ENCODE measurements around the gene TPO.

DNA sequence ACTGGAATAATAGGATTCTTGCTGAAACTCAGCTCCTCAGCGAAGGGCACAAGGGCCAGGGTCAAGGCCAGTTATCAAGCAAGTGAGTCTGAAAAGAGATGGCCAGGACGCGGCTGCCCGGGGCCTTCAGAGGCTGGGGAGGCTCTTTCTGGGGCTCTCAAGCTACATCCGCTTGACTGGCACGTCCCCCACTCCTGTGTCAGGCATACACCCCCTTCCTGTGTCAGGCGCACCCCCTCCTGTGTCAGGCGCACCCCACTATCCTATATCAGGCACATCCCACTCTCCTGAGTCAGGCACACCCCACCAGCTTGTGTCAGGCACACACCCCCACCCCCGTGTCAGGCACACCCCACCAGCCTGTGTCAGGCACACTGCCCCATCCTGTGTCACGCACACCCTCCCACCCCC lies 91.8 kb downstream of the TPO start:
- TF ChIP-seq, protein P1, sequence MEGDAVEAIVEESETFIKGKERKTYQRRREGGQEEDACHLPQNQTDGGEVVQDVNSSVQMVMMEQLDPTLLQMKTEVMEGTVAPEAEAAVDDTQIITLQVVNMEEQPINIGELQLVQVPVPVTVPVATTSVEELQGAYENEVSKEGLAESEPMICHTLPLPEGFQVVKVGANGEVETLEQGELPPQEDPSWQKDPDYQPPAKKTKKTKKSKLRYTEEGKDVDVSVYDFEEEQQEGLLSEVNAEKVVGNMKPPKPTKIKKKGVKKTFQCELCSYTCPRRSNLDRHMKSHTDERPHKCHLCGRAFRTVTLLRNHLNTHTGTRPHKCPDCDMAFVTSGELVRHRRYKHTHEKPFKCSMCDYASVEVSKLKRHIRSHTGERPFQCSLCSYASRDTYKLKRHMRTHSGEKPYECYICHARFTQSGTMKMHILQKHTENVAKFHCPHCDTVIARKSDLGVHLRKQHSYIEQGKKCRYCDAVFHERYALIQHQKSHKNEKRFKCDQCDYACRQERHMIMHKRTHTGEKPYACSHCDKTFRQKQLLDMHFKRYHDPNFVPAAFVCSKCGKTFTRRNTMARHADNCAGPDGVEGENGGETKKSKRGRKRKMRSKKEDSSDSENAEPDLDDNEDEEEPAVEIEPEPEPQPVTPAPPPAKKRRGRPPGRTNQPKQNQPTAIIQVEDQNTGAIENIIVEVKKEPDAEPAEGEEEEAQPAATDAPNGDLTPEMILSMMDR (conservative IDR thresholded peaks at IDR 0.05) = no peak
- TF ChIP-seq EZH2 (IDR thresholded peaks at IDR 0.05; ENCODE audit: low read depth) = no peak
